Stimulated activated effector memory CD8-positive, alpha-beta T cell treated with anti-CD3 and anti-CD28 coated beads, Interleukin-12 subunit alpha, Interleukin-12 subunit beta, amount 100 ng/mL, for 72 hours (primary cell): Measurements from ENCODE around the gene PDE12.
A peak's percentile ranks its signal among the peaks of the same experiment; 100 is the strongest.

Experiments
- ATAC-seq: fragments of 150-1000 bp; cut with Tn5 transposase; 2 replicates; pipeline ENCODE4 v1.10.0; 2021
- DNase-seq, 2 donors: peaks; one replicate each; pipeline ENCODE4 v3.0.0; 2021 to 2022; ENCODE audit warnings: low spot score in 2 of 2
- H3K27ac Mint-ChIP-seq: one replicate; pipeline ENCODE4 v1.8.0; 2022; ENCODE audit warnings: mild to moderate bottlenecking, mixed read lengths
- H3K36me3 Mint-ChIP-seq: one replicate; pipeline ENCODE4 v1.8.0; 2022; ENCODE audit warnings: mild to moderate bottlenecking, mixed read lengths
- H3K4me1 Mint-ChIP-seq: one replicate; pipeline ENCODE4 v1.8.0; 2022; ENCODE audit warnings: mixed read lengths
- H3K4me3 Mint-ChIP-seq: one replicate; pipeline ENCODE4 v1.8.0; 2022; ENCODE audit warnings: mild to moderate bottlenecking, mixed read lengths
- H3K9me3 Mint-ChIP-seq: one replicate; pipeline ENCODE4 v1.8.0; 2022; ENCODE audit warnings: mixed read lengths

PDE12 gene

GRCh38 chr3:57572096-57572495, 16.0 kb downstream of the PDE12 start:
- DNase-seq (no peak), ATAC-seq (no peak)
- Mint-ChIP-seq H3K9me3 (no peaks in the 10 kb centered on the region), H3K4me3 (no peak overlapping the region), H3K36me3 (peaks cover 100% of the 10 kb centered on the region), H3K4me1 (peaks cover 6% of the 10 kb centered on the region), H3K27ac (no peak overlapping the region)

DNA sequence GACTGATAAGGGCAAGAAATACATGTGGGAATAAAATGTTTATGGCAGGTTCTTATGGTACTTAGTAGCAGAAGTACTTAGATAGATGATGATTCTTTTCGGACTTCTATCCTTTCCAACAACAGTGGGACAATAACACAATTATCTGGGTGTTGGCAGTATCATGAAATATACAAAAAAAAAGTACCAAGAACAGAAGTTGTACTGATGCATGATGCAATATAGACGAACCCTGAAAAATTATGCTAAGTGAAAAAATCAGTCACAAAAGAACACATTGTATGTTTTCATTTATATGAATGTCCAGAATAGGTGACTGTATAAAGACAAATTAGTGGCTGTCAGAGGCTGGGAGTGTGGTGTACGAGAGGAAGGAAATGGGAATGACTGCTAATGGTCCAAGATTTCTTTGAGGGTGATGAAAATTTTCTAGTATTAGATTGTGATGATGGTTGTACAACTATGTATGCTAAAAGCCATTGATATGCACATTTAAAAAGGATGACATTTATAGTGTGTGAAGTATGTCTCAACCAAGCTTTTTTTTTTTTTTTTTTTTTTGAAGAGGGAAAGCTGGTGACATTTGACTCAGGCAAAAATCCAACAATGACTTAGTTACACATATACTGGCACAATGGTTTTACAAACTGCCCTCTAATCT, 20.0 kb downstream of the PDE12 start:
- no peaks in the 10 kb centered on the region for H3K9me3 Mint-ChIP-seq
- H3K27ac Mint-ChIP-seq: no peak overlapping the region
- no peak overlapping the region for H3K4me3 Mint-ChIP-seq
- peaks cover 6% of the 10 kb centered on the region for H3K4me1 Mint-ChIP-seq
- H3K36me3 Mint-ChIP-seq: peaks cover 100% of the 10 kb centered on the region
- no peak for DNase-seq
- ATAC-seq: no peak

DNA sequence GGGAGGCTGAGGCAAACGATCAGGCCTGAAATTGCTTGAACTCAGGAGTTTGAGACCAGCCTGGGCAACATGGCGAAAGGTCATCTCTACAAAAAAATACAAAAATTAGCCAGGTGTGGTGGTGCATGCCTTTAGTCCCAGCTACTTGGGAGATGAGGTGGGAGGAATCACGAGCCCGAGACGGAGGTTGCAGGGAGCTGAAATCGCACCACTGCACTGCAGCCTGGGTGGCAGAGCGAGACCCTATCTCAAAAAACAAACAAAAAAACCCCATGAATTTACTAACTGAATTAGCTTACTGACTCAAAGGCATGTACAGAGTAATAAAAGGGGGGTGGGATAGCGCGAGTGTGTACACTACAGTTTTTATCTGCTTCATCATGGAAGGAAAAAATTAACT, 21.7 kb downstream of the PDE12 start:
- no peaks in the 10 kb centered on the region for H3K9me3 Mint-ChIP-seq
- H3K4me1 Mint-ChIP-seq: peaks cover 6% of the 10 kb centered on the region
- ATAC-seq (no peak), DNase-seq (no peak)
- peak overlapping the region; percentile 6 for H3K27ac Mint-ChIP-seq
- no peak overlapping the region for H3K4me3 Mint-ChIP-seq
- H3K36me3 Mint-ChIP-seq: peaks cover 100% of the 10 kb centered on the region

GRCh38 chr3:57582474-57583168, 26.5 kb downstream of the PDE12 start:
- Mint-ChIP-seq H3K27ac (no peak overlapping the region), H3K4me3 (no peak overlapping the region), H3K36me3 (peaks cover 95% of the 10 kb centered on the region), H3K9me3 (no peaks in the 10 kb centered on the region), H3K4me1 (peaks cover 13% of the 10 kb centered on the region)
- ATAC-seq: no peak
- no peak for DNase-seq

GRCh38 chr3:57583544-57583943, 27.5 kb downstream of the PDE12 start:
- Mint-ChIP-seq H3K9me3 (no peaks in the 10 kb centered on the region), H3K4me3 (no peak overlapping the region), H3K4me1 (peaks cover 13% of the 10 kb centered on the region), H3K36me3 (peaks cover 95% of the 10 kb centered on the region), H3K27ac (no peak overlapping the region)
- DNase-seq (no peak), ATAC-seq (no peak)

DNA sequence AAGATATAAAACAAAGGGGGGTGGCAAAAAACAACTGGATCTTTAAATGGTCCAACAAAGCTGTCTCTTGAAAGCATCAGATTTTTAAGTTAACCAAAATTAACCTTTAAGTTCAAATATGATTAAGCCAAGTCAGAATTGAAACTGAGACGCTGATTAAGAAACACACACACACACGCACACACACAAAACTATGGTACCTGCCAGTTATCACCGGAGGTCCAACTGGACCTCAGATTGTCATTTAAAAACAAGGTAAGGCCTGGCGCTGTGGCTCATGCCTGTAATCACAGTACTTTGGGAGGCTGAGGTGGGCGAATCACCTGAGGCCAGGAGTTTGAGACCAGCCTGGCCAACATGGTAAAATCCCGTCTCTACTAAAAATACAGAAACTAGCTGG, 30.7 kb downstream of the PDE12 start:
- H3K4me1 Mint-ChIP-seq: peaks cover 17% of the 10 kb centered on the region
- ATAC-seq (peak; percentile 44), DNase-seq (no peak)
- H3K4me3 Mint-ChIP-seq: no peak overlapping the region
- peak overlapping the region; percentile 69 for H3K27ac Mint-ChIP-seq
- peaks cover 87% of the 10 kb centered on the region for H3K36me3 Mint-ChIP-seq
- H3K9me3 Mint-ChIP-seq: no peaks in the 10 kb centered on the region

- no peak for ATAC-seq
- Mint-ChIP-seq H3K36me3 (peaks cover 87% of the 10 kb centered on the region), H3K4me3 (no peak overlapping the region), H3K9me3 (no peaks in the 10 kb centered on the region), H3K27ac (peak overlapping the region; percentile 14), H3K4me1 (peaks cover 29% of the 10 kb centered on the region)
- DNase-seq: no peak
Observed at GRCh38 chr3:57587905-57588304, 31.8 kb downstream of the PDE12 start.

DNA sequence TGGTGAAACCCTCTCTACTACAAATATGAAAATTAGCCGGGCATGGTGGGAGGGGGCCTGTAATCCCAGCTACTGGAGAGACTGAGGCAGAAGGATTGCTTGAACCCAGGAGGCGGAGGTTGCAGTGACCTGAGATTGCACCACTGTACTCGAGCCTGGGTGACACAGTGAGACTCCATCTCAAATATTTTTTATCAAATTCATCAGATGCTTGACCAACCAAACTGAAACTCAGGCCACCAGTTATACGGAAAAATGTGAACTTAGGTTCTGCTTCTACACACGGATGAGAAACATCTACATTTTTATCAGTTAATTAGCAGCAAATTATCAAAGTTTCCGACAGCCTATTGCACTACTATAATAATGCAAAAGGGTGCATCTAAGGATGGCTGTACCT, 36.2 kb downstream of the PDE12 start:
- H3K4me1 Mint-ChIP-seq: peaks cover 40% of the 10 kb centered on the region
- no peak for ATAC-seq
- H3K36me3 Mint-ChIP-seq: peaks cover 90% of the 10 kb centered on the region

GRCh38 chr3:57594144-57594543, 38.1 kb downstream of the PDE12 start:
- no peaks in the 10 kb centered on the region for H3K9me3 Mint-ChIP-seq
- DNase-seq (no peak), ATAC-seq (no peak)
- H3K36me3 Mint-ChIP-seq: peaks cover 80% of the 10 kb centered on the region
- H3K27ac Mint-ChIP-seq: no peak overlapping the region
- peak overlapping the region; percentile 96 for H3K4me3 Mint-ChIP-seq
- H3K4me1 Mint-ChIP-seq: peaks cover 46% of the 10 kb centered on the region

More for the DNA sequence above, 36.2 kb downstream of the PDE12 start:
- Mint-ChIP-seq H3K27ac (no peak overlapping the region), H3K9me3 (no peaks in the 10 kb centered on the region), H3K4me3 (no peak overlapping the region)
- DNase-seq: no peak

- Mint-ChIP-seq H3K4me1 (peaks cover 50% of the 10 kb centered on the region), H3K9me3 (no peaks in the 10 kb centered on the region), H3K36me3 (peaks cover 79% of the 10 kb centered on the region), H3K27ac (peak overlapping the region; percentile 94), H3K4me3 (peak overlapping the region; percentile 96)
- no peak for ATAC-seq
- no peak for DNase-seq
Observed at GRCh38 chr3:57594576-57594975, 38.5 kb downstream of the PDE12 start.

GRCh38 chr3:57596495-57597126, 40.5 kb downstream of the PDE12 start:
- DNase-seq: peak; percentile 29 to 77
- peak overlapping the region; percentile 94 for H3K27ac Mint-ChIP-seq

GRCh38 chr3:57597127-57597923, 41.3 kb downstream of the PDE12 start, which contains the start of gene ARF4:
Gene ARF4, minus strand, starts transcription at chr3:57597344. Its CDS starts 204 bp downstream, at chr3:57597140.
- Mint-ChIP-seq H3K4me3 (peak within 1 kb of the TSS; percentile 96), H3K4me1 (peaks cover 41% of the 10 kb centered on the region), H3K9me3 (no peaks in the 10 kb centered on the region), H3K36me3 (peaks cover 63% of the 10 kb centered on the region), H3K27ac (peak within 1 kb of the TSS; percentile 94)
- ATAC-seq: peak; percentile 96
- peak; percentile 97 to 99 for DNase-seq

More at GRCh38 chr3:57596495-57597126, 40.5 kb downstream of the PDE12 start:
- H3K4me3 Mint-ChIP-seq: peak overlapping the region; percentile 96
- peaks cover 70% of the 10 kb centered on the region for H3K36me3 Mint-ChIP-seq
- no peaks in the 10 kb centered on the region for H3K9me3 Mint-ChIP-seq
- H3K4me1 Mint-ChIP-seq: peaks cover 48% of the 10 kb centered on the region
- peak; percentile 2 for ATAC-seq

DNA sequence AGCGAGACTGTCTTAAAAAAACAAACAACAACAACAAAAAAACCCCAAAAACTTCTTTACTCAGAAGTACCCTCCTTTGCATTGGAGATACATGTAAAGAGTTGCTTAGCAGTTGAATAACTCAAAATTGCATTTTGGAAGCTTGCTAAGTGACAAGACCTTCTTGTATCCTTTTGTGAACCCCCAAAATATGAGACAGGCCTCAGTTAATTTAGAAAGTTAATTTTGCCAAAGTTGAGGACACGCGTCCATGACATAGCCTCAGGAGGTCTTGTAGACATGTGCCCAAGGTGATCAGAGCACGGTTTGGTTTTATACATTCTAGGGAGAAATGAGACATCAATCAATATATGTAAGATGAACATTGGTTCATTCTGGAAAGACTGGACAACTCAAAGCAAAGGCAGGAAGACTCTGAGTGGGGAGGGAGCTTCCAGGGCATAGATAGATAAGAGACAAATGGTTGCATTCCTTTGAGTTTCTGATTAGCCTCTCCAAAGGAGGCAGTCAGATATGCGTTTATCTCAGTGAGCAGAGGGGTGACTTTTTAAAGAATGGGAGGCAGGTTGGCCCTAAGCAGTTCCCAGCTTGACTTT, 42.8 kb downstream of the PDE12 start:
- ATAC-seq (no peak), DNase-seq (no peak)
- peak overlapping the region; percentile 96 for H3K4me3 Mint-ChIP-seq
- H3K27ac Mint-ChIP-seq: peak overlapping the region; percentile 94
- peaks cover 28% of the 10 kb centered on the region for H3K4me1 Mint-ChIP-seq
- H3K36me3 Mint-ChIP-seq: peaks cover 48% of the 10 kb centered on the region
- no peaks in the 10 kb centered on the region for H3K9me3 Mint-ChIP-seq

DNA sequence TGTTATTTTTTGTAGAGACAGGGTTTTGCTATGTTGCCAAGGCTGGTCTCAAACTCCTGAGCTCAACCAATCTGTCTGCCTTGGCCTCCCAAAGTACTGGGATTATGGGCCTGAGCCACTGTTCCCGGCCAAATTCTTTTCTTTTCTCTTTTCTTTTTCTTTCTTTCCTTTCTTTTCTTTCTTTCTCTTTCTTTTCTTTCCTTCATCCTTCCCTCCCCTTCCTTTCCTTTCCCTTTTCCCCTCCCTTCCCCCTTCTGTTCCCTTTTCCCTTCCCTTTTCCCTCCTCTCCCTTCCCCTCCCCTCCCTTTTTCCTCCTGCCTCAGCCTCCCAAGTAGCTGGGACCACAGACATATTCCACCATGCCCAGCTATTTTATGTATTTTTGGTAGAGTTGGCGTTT, 44.1 kb downstream of the PDE12 start:
- H3K4me1 Mint-ChIP-seq: peaks cover 17% of the 10 kb centered on the region
- H3K9me3 Mint-ChIP-seq: peaks cover under 1% of the 10 kb centered on the region
- no peak overlapping the region for H3K27ac Mint-ChIP-seq
- no peak for ATAC-seq
- DNase-seq: no peak
- no peak overlapping the region for H3K4me3 Mint-ChIP-seq
- peaks cover 34% of the 10 kb centered on the region for H3K36me3 Mint-ChIP-seq

GRCh38 chr3:57604971-57605370, 48.9 kb downstream of the PDE12 start:
- H3K36me3 Mint-ChIP-seq: peaks cover 6% of the 10 kb centered on the region
- no peak for DNase-seq
- no peak overlapping the region for H3K4me3 Mint-ChIP-seq
- peaks cover 10% of the 10 kb centered on the region for H3K9me3 Mint-ChIP-seq
- no peak overlapping the region for H3K27ac Mint-ChIP-seq
- no peaks in the 10 kb centered on the region for H3K4me1 Mint-ChIP-seq
- ATAC-seq: no peak
